Measurements from ENCODE around the gene DENND5B.
"Not testable (repeated sequence)": the region's sequence is repeated elsewhere in the genome, so short reads cannot be mapped to it uniquely, and the experiment has no call there.

DENND5B gene

GRCh38 chr12:31499567-31499966 lies 91.4 kb downstream of the DENND5B start:
- DNase-seq: no peak

DNA sequence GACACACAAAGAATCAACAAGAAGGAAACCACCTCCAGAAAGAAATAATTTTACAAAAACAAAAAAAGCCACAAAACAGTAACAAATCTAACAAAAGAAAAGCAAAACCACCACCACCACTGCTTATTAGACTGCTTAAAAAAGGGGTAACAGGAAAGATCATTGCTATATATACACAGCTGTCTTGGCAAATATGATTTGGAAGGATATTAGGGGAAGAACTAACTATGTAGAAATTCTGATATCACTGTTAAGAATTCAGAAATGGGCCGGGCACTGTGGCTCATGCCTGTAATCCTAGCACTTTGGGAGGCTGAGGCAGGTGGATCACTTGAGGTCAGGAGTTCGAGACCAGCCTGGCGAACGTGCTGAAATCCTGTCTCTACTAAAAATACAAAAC lies 92.5 kb downstream of the DENND5B start:
- DNase-seq: no peak

DNA sequence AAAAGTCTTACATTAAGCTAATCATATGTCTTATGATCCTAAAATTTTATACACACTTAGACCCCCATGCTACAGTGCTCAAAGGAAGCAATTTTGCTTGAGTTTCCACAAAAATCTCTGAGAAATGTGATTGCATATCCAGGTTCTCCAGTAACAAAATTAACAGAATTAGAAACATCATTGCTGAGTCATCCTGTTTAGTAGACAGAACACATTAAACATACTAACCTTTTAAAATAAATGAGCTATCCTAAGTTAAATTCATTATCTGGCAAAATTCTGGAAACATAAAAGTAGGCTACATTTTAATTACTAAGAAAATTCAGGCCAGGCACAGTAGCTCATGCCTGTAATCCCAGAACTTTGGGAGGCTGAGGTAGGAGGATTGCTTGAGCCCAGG lies 94.7 kb downstream of the DENND5B start:
- DNase-seq: no peak

DNA sequence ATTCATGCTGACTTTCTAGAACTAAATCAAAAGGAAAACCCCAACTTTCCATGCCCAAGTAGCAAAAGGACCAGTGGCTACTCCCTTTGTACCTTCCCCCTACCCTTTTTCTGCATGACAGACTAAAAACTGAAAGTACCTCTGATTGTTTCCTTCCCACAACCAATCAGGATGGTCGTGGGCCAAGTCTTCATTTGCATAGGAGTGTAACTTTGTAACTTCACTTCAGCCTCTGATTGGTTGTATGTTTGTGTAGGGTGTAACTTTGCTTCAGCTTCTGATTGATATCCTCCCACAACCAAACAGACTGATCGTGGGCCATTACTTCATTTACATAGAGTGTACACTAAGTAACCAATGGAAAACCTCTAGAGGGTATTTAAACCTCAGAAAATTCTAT lies 96.5 kb downstream of the DENND5B start:
- no peak for DNase-seq

GRCh38 chr12:31492599-31493196 lies 98.2 kb downstream of the DENND5B start:
- DNase-seq: no peak

DNA sequence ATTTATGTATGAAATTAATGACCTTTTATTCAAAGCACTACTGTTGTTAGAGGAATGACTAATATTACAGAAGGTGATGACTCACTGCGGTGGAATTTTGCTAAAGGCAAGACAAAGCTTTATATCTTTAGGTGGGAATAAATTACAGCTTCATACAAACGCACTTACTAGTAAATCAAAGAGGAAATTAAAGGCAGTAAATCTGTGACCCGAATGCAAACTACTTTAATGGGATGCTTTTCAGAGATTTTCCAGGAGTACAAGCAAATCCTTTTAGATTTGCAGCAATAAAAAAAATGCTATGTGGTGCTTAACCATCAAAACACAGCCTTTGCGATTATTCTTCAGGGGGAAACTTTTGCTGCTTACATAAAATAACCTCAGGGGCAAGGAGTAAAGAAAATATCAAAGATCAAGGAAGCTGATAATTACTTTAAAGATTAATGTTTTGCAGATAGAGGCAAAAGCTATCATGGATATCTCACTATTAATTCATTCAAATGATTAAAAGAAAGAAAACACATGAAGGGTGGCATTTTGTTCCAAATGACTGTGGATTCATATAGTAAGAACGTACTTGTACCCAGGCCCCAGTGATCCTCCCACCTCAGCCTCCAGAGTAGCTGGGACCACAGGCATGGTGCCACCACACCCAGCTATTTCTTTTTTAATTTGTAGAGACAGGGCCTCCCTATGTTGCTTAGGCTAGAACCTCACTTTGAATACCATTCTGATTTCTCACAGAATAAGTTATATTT lies 98.9 kb downstream of the DENND5B start:
- no peak for DNase-seq

GRCh38 chr12:31491241-31491794 lies 99.6 kb downstream of the DENND5B start:
- DNase-seq: no peak

DNA sequence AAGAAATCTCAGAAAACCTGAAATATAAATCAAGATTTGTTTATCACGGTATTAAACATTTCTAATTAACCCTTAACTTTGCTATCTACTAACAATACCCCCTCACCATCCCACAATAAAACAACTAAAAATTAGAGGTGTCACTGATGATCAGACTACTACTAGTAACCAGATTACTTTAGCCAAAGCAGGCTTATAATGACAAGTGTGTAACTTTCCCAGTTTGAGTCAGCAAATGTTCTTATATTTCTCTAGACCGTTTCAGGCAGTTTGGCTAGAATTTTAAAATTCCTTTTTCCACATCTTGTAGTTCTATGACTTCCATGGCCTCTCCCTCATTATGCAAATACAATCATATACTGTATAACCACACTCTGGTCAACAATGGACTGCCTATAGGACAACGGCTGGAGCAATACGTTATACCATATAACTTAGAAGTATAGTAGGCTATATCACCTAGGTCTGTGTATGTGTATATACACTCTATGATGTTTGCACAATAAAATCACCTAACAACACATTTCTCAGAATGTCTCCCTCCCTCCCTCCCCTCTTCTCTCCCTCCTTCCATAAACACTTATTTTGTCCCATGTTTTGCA lies 102.1 kb downstream of the DENND5B start:
- DNase-seq: no peak

DNA sequence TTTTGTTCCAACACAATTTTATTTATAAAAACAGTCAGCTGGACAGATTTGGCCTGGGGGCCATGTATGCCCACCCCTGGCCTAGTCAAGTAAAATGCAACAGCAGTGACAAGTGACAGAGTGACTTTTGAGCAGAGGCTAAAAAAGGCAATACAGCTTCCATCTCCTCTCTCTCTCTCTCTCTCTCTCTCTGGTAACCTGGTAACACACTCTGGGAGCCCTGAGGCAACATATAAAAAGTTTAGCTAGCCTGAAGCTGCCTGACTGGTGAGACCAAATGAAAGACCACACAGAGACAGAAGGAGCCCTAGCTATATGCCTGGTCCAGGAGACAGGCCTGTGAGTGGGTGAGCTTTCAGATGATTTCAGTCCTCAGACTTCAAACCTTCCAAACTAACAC lies 105.4 kb downstream of the DENND5B start:
- DNase-seq: no peak

- DNase-seq: no peak
Measured at GRCh38 chr12:31482816-31483215, 108.1 kb downstream of the DENND5B start.

DNA sequence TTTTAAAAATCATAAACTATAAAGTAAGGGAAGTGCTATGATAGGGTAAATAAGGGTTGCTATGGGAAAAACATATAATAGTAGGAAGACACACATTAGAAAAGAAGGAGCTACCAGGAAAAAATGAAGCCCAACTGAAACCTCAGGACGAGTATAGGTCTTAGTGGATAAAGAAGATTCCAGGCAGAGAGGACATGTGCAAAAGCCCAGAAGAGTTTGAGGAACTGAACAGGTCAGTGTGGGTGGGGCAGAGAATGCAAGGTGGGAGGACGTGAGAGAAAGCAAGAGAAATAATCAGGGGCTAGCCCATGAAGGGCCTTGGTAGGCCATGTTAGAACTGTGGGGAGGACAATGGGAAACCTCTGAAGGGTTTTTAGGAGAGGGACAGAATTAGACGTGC lies 109.5 kb downstream of the DENND5B start:
- DNase-seq: no peak

- DNase-seq: no peak
Measured at GRCh38 chr12:31479516-31480210, 111.3 kb downstream of the DENND5B start.

- no peak for DNase-seq
Measured at GRCh38 chr12:31478898-31479297, 112.0 kb downstream of the DENND5B start.

- no peak for DNase-seq
Measured at GRCh38 chr12:31478425-31478824, 112.5 kb downstream of the DENND5B start.

GRCh38 chr12:31477687-31478086 lies 113.2 kb downstream of the DENND5B start:
- DNase-seq: no peak

GRCh38 chr12:31476437-31476836 lies 114.5 kb downstream of the DENND5B start:
- no peak for DNase-seq

DNA sequence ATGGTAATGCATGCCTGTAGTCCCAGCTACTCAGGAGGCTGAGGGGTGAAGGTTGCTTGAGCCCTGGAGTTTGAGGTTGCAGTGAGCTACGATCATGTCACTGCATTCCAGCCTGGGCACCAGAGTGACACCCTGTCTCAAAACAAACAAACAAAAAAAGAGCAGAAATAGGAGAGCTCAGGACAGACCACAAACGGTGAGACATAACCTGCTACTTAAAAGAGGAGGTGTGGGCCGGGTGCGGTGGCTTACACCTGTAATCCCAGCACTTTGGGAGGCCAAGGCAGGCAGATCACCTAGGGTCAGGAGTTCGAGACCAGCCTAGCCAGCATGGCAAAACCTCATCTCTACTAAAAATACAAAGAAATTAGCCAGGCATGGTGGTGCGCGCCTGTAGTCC lies 115.3 kb downstream of the DENND5B start:
- DNase-seq: not testable (repeated sequence)

DNA sequence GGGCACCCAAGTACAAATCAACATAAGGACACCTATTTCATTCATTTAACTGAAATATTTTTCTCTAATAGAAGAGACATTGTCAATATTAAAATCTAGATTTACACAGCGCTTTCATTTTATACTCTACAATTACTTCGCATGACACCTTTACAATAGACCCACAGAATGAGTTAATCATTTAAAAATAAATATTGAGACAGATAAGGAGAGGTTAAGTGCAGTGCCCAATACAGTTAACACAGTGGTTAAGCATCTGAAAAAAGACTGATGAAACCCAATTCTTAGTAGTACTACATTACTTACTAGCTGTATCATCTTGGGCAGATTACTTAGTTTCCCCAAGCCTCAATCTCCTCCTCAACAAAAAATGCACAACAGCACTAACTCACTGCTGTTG lies 116.2 kb downstream of the DENND5B start:
- no peak for DNase-seq

- DNase-seq: no peak
Measured at GRCh38 chr12:31471823-31472222, 119.1 kb downstream of the DENND5B start.

DNA sequence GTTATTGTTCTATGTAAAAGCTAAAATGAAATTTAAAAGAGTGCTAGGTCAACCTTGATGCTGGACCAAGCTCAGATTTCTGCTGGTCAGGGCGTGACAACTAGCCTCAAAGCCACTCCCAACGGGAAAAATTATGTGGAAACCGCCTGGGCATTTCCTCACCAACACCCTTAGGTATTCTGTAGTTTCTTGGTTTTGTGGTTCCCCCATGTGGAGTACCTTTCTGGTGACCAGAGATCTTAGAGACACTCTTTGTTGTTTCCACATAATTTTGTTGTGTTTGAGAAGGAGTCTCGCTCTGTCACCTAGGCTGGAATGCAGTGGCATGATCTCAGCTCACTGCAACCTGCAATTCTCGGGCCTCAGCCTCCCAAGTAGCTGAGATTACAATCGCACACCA lies 119.9 kb downstream of the DENND5B start:
- no peak for DNase-seq

DNA sequence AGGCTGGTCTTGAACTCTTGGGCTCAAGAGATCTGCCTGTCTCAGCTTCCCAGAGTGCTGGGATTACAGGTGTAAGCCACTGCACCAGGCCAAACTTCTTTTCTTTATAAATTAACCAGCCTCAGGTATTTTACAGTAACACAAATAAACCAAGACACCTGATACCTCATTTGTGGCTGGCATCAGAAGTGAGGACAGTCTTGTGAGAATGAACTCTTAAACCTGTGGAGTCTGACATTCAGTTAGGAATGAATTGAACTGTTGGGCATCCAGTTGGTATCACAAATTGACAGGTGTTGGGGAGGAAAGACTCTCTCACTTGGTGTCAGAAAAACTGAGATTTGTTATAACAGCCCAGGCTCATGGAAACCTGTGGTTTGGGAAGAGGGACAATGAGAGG lies 120.5 kb downstream of the DENND5B start:
- no peak for DNase-seq

GRCh38 chr12:31466768-31467167 lies 124.2 kb downstream of the DENND5B start:
- no peak for DNase-seq

GRCh38 chr12:31465002-31465401 lies 125.9 kb downstream of the DENND5B start:
- DNase-seq: no peak

DNA sequence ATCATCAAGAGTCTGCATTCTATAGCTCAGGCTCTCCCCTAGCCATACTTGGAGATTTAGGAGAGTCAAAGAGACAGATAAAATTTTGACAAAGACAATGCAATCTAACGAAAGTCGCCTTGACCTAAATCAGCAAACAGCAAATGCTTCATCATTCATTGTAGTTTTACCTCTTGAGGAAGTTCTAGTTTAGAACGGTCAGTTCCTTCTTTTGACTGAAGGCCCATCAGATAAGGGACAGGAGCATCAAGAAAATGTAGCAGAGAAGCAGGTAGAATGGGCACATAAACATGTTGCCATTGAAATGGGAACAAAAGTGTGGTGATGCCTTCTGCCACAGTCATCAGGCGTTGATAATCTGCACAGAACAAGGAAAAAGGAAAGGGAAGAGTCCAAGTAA lies 130.9 kb downstream of the DENND5B start:
- DNase-seq: no peak
